ENCODE results near the gene ATP2A2.
"Not testable (repeated sequence)": the region's sequence is repeated elsewhere in the genome, so short reads cannot be mapped to it uniquely, and the experiment has no call there.

Gene ATP2A2

DNA sequence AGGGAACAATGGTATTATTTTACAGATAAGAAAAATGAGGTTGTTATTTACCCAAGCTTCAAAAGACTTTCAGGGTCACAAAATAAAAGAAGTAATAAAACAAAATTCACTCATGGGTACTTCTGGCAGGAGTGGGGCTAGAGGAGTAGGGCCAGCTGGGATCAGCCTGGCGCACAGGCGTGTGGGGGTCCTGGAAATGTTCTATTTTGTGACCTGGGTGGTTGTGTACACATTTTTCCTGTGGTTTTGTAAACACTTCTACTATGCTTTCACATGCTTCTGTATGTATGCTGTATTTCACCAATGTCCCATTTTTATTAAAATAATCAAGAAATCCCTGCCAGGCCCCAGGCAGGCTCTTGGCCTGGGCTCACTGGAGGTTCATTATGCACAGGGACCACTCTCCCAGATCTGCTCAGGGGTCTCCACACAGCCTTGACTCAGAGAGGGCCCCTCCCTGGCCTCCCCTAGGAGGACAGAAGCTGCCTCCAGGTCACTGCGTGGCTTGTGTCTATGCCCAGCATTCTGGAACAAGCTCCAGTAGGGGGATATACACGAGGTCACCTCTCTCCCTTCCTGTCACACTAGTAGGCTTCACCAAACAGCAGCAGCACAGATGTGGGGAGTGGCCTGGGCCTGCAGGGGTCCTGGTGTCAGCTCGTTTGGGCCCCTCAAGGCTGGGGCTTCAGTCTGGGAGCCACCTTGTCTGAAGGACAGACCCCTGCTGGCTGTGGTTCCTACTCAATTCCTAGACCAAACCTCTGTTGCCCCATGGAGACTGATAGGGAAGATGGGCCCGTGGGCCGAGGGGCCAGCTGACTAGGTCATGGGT lies 84.7 kb downstream of the ATP2A2 start:
- no peak for DNase-seq

DNA sequence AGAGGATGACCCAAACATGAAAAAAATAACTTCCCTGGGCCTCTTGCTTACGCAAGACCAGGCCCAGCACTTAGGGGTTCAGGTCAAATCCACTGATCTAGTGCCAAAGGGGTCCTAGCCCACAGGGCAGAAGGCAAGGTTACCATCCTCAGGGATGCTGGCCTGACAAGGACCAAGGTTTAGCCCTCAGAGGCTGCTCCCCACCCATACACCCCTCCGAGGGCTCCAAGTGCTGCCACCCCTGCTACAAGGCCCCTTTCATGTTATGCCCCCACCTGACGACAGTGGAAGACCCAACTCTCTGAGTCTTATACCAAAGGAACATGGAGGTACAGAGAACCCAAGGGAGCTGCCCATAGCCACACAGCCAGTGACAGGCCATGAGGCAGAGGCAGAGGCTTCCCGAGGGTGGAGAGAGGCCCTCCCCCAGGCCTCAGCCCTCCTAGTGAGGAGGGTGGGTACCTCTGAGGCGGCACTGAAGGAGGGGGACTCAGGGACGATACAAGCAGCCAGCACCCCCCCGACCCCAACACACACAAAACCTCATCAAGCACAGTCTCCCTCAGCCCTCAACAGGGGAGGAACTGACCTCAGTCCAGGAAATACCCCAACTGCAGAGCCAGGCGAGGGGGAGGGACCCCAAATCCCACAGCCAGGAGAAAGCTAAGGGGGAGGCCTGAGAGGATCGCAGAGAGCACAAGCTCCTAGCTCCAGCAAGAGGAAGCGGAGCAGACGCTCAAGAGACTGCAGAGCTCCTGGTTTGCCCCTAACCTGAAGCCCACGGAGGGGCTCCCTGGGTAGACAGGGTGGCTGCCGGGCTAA lies 85.5 kb downstream of the ATP2A2 start:
- no peak for DNase-seq

DNA sequence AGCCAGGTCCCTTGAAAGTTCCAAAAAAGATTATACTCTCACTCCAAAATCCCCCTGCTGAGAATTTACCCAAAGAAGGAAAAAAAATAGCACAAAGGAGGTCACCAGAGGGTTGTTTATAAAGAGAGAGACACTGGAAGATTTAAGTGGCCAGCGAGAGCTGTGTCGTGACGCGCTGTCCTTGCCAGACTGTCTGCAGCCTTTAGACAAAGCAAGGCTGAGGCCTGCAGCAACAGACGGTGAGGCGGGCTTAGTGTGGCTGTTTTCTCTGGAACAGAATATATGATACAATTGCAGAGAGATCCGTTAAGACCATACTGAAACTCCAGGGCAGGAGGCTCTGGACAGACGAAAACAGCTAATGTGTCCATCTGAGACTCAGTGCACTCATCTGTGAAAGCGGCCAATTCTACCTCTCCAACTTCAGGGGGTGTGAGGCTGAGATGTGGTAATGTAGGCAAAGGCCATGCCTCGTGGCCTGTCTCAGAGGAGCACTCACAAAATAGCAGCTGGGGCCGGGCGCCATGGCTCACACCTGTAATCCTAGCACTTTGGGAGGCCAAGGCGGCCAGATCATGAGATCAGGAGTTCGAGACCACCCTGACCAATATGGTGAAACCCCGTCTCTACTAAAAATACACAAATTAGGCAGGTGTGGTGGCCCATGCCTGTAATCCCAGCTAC lies 86.3 kb downstream of the ATP2A2 start:
- no peak for DNase-seq

DNA sequence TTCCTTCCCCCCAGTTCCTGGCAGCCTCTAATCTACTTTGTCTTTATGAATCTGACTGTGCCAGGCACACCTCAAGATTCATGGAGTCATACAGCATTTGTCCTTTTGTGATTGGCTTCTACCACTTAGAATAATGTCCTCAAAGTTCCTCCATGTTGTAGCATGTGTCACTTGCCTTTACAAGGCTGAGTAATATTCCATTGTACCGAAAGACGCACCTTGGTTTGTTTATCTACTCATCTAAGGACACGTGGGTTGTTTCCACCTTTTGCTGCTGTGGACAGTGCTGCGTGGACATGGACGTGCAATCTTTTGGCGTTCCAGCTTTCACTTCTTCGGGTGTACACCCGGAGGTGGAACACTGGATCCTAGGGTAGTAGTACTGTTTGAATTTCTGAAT lies 88.9 kb downstream of the ATP2A2 start:
- DNase-seq = no peak

DNA sequence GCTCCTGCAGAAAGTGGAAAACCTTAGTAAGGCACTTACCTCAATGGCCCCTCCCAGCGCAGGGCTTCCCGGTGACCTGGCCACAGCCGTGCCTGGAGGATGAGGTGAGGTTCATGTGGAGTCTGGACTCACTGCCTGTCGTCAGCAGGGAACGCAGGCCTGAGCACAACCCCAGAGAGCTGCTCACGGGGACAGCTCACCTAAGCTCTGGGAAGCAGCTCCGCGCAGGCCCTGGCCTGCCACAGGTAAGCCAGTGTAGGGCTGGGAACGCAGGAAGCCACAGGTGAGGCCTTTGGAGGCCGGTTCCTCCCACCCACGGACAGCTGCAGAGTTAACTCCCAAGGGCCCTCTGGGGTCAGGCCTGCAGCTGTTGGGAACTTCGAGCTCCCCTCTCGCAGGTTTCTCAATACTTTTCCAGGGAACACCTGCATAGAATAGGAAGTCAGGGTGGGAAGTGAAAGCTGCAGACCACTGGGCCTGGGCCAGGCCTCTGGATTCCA lies 89.7 kb downstream of the ATP2A2 start:
- DNase-seq = no peak

DNA sequence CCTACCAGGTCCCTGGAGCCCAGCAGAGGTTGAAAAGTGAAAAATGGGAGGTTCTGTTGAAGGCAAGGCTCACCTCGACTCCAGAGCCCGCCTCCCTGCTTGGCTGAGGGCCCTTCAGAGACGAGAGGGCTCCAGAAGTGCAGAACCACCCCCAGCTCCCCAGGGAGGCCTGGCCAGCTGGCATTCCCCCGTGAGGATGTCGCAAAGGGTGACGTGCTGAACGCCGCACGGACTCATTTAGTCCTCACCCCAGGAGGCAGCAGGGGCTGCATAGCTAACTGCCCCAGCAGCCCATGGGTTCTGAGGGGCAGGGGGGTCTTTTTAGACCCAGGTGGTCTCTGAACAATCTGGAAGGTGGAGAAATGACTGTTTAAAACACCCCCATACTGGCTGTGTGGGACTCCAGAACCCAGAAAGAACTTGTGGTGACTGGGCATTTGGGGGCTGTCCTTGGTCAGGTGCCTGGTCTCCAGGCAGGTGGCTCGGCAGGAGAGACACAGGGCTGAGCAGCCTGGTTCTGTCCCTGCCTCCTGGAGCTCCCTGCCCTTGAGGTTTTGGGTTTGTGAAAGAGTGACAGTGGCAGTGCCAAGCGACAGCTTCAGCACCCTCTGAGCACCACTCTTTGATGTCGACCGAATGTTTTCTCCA lies 90.5 kb downstream of the ATP2A2 start:
- no peak for DNase-seq

DNA sequence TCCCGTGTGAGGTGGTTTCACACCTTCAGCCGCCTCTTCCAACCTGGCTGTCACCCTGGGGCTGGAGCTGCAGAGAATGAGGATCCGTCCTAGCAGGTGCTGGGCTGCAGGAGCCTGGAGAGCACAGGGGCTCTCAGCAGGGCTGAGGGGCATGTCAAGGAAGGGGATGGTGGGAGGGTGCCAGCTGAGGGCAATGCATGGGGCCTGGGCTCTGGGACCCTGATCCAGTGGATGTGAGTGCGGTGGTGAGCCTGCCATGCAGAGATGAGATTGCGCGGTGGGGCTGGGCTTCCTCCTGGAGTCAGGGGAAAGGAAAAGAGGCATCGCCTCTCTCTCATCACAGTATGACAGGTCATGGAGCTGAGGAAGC lies 91.0 kb downstream of the ATP2A2 start:
- no peak for DNase-seq

DNA sequence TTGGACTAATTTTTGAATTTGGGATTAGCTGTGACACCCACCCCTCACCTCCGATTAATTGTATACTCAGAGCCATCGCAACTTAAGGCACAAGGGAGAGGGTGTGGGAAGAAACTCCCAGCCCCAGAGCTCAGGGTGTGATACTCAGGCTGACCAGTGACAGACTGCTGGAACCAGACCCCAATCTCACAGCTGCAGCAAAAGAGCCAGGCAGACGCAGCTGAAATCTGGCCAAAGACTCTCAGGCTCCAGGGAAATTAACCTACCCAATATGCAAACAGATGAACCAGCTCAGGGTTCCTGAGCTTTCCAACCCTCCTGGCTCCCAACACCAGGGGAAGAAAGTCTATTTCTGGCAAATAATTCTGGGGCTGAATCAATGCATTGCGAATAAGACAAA lies 92.0 kb downstream of the ATP2A2 start:
- no peak for DNase-seq

DNA sequence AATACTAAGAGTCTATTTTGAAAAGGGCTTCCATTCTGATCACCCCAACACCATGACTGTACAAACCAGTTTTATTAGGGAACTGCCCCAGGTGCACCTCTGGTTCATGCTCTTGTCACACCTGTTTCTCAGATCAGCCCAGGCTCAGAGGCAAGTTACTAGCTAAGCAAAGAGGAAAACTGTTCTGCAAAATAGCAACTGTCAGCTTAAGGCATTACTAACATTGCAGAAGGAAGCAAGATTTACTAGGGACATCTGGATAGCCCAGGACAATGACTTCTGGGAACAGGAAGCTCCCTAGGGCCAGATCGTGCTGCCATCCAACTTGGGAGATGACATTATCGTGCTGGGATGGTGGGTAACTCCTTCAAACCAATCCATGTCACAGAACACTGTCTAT lies 92.4 kb downstream of the ATP2A2 start:
- no peak for DNase-seq

DNA sequence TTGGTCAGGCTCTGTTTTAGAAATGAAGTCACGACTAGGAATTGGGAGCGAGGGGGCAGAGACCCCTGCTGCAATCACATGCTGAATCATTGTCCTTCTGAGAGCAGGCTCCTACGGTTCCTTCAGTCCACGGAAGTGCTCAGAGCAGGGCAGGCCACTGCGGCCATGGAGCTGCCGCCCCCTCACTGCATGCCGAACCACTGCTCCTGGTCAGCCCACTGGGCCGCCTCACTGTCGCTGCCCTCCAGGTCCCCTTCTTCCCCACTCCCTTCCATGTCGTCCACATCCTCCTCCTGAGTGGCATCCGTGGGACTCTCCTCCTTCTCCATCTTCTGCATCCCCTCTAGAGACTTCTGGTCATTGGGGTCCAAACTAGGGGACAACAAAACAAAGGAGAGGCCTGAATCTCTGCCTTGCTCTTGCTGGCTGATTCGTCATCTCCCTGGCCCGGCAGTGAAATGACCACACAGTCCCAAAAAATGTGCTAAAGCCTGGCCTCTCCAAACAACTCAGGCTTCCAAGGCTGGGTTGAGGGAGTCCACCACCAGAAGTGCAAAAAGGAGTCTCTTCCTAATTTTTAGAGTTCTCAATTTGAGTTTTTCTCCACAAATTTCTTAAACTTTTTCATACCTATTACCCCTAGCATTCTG lies 93.0 kb downstream of the ATP2A2 start:
- no peak for DNase-seq

DNA sequence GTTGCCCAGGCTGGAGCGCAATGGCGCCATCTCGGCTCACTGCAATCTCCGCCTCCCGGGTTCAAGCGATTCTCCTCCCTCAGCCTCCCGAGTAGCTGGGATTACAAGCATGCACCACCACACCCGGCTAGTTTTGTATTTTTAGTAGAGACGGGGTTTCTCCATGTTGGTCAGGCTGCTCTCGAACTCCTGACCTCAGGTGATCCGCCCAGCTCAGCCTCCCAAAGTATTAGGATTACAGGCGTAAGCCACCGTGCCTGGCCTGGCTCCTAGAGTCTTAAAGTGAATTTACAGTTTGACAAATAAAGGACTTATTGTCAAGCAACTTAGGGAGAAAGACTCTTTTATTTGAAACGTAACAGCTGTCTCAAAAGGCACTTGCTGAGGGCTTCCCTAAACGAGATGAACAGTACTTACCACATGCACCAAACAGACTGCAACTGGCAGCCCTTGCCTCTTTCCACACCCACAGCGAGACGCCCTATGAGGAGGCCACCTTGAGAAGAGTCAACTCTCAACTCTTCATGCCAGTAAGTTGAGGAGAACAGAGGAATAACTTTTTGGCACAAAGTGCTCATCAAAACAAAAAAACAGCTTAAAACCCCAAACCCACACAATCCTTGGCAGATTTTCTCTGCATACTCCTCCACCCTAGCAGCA lies 97.2 kb downstream of the ATP2A2 start:
- DNase-seq = not testable (repeated sequence)

DNA sequence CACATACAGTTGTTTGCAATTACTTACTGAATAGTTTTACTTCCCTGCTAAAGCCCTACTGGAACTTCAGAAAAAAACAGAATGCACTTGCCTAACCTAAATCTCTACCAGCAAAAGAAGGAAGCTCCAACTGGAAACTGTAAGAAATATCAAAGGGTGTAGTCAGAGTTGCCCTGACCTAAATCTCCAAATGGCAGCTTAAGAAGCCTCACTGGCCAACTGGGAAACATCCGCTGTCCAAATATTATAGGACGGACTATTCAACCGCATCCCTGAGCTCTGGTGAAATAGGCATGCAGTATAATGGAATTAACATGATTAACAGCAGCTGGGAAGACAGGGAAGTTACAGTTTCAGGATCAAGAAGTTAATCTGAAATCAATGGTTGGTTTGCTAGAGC lies 98.2 kb downstream of the ATP2A2 start:
- DNase-seq = no peak

DNA sequence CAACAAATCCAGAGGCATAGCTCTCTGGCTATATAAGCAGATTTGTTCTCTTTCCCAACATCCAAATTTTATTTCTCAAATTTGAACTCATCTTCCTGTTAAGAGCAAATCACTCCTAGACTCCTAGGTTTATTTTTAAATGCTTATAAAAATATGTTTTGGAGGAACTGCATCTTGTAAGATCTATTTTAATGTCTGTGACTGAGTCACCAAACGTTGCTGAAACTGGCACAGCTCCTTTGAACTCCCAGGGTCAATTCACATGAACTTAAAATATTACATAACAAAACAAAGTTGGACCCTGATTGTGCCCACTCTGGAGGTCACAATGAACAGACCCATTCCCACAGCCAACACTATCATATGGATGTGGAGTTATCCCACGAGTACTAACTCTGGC lies 98.6 kb downstream of the ATP2A2 start:
- DNase-seq = no peak

DNA sequence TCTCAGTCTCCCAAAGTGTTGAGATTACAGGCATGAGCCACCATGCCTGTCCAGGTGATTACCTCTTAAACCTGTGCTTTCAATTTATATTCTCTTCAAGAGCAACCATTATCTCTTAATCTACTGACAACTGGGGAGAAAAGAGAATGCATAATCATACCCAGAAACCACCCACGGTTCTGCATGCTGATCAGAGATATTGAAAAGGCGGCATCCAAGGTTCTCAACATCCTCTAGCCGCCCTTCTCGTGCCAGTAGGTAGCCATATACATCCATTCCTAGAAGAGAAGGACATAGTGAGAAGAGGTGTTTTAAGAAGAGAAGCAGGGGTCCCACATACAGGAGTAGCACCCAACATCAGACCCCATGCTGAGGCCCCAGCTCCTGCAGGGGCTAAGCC lies 101.6 kb downstream of the ATP2A2 start:
- no peak for DNase-seq
